ENCODE measurements around the gene ACAP2. TPM values are rescaled to one million over a fixed set of nuclear protein-coding genes. Genes with fewer than 3 reads are reported as not detected.

ACAP2 gene
- total RNA-seq, 1 experiment from 2014 or later, result 57.9 TPM

- CTCF ChIA-PET, result no interaction called here
- TF ChIP-seq TCF7L2 (IDR thresholded peaks at IDR 0.05; ENCODE audit: low read depth, low read length), result no peak
- no peak for TF ChIP-seq POLR2AphosphoS5 (IDR thresholded peaks at IDR 0.05; ENCODE audit: low read depth, low read length)
- TF ChIP-seq SIN3A (IDR thresholded peaks at IDR 0.05; ENCODE audit: borderline replicate concordance, insufficient read depth, low read depth, low read length), result no peak
- peaks cover 7% of the 10 kb centered on the region; the same call in 1 of the 2 replicates for H3K36me3 ChIP-seq (ENCODE audit: control insufficient read depth, insufficient read depth, low read length)
- BruUV-seq (replicated peaks), result no TSS peak
- intact Hi-C loops (cut with micrococcal nuclease; ENCODE audit: unreplicated experiment) (no loop called here), in situ Hi-C loops (cut with HindIII; ENCODE audit: low pct_unique_long_range_greater_than_20kb, low sequenced_read_pairs) (no loop called here)
- no peaks in the 10 kb centered on the region for H3K4me1 ChIP-seq (ENCODE audit: control insufficient read depth, insufficient read depth, low read length)
- ATAC-seq, result no peak
- H3K4me3 ChIP-seq (ENCODE audit: low read depth in 2 of 2, low read length in 2 of 2), result no peak overlapping the region
- DNase-seq (ENCODE audit: low read depth, low spot score), result no peak
- H3K9me3 ChIP-seq (ENCODE audit: control insufficient read depth, insufficient read depth, low read depth, low read length), result no peaks in the 10 kb centered on the region
- H3K27me3 ChIP-seq (ENCODE audit: control insufficient read depth, insufficient read depth, low read length), result no peaks in the 10 kb centered on the region
- H3K27ac ChIP-seq (ENCODE audit: low read length), result no peak overlapping the region
- POLR2A ChIA-PET, result no interaction called here
Observed at GRCh38 chr3:195306369-195306768, 136.5 kb downstream of the ACAP2 start.

GRCh38 chr3:195302431-195302830, 140.4 kb downstream of the ACAP2 start:
- no peak for DNase-seq (ENCODE audit: low read depth, low spot score)
- in situ Hi-C loops (cut with HindIII; ENCODE audit: low pct_unique_long_range_greater_than_20kb, low sequenced_read_pairs), result no loop called here
- ChIA-PET POLR2A (no interaction called here), CTCF (no interaction called here)
- TF ChIP-seq CTCF (IDR thresholded peaks at IDR 0.05) (no peak), SIN3A (IDR thresholded peaks at IDR 0.05; ENCODE audit: borderline replicate concordance, insufficient read depth, low read depth, low read length) (no peak), REST (IDR thresholded peaks at IDR 0.05; ENCODE audit: insufficient read depth in 1 of 2, low read depth in 2 of 2, low read length in 1 of 2) (no peak), TCF7L2 (IDR thresholded peaks at IDR 0.05; ENCODE audit: low read depth, low read length) (no peak), POLR2AphosphoS5 (IDR thresholded peaks at IDR 0.05; ENCODE audit: low read depth, low read length) (no peak)
- H3K27ac ChIP-seq (ENCODE audit: low read length), result no peak overlapping the region
- BruUV-seq (replicated peaks), result no TSS peak
- peaks cover 5% of the 10 kb centered on the region; the same call in 1 of the 2 replicates for H3K36me3 ChIP-seq (ENCODE audit: control insufficient read depth, insufficient read depth, low read length)
- intact Hi-C loops (cut with micrococcal nuclease; ENCODE audit: unreplicated experiment), result no loop called here
- no peaks in the 10 kb centered on the region for H3K9me3 ChIP-seq (ENCODE audit: control insufficient read depth, insufficient read depth, low read depth, low read length)
- no peak overlapping the region for H3K4me3 ChIP-seq (ENCODE audit: low read depth in 2 of 2, low read length in 2 of 2)
- no peaks in the 10 kb centered on the region for H3K27me3 ChIP-seq (ENCODE audit: control insufficient read depth, insufficient read depth, low read length)
- no peaks in the 10 kb centered on the region for H3K4me1 ChIP-seq (ENCODE audit: control insufficient read depth, insufficient read depth, low read length)
- ATAC-seq, result no peak

GRCh38 chr3:195297446-195297845, 145.4 kb downstream of the ACAP2 start:
- ATAC-seq (no peak), DNase-seq (ENCODE audit: low read depth, low spot score) (no peak)
- Histone ChIP-seq H3K27ac (ENCODE audit: low read length) (no peak overlapping the region), H3K36me3 (ENCODE audit: control insufficient read depth, insufficient read depth, low read length) (peaks cover 5% of the 10 kb centered on the region; the same call in 1 of the 2 replicates), H3K4me3 (ENCODE audit: low read depth in 2 of 2, low read length in 2 of 2) (no peak overlapping the region), H3K27me3 (ENCODE audit: control insufficient read depth, insufficient read depth, low read length) (no peaks in the 10 kb centered on the region), H3K4me1 (ENCODE audit: control insufficient read depth, insufficient read depth, low read length) (no peaks in the 10 kb centered on the region), H3K9me3 (ENCODE audit: control insufficient read depth, insufficient read depth, low read depth, low read length) (no peaks in the 10 kb centered on the region)
- ChIA-PET CTCF (interaction anchor here (0.6 kb wide), 1 partner anchor 26 kb away, joined by 3 read pairs; the partner anchor contains the start of gene XXYLT1), POLR2A (no interaction called here)
- BruUV-seq (replicated peaks), result no TSS peak
- TF ChIP-seq CTCF (IDR thresholded peaks at IDR 0.05) (no peak), TCF7L2 (IDR thresholded peaks at IDR 0.05; ENCODE audit: low read depth, low read length) (no peak), SIN3A (IDR thresholded peaks at IDR 0.05; ENCODE audit: borderline replicate concordance, insufficient read depth, low read depth, low read length) (no peak), POLR2AphosphoS5 (IDR thresholded peaks at IDR 0.05; ENCODE audit: low read depth, low read length) (no peak), REST (IDR thresholded peaks at IDR 0.05; ENCODE audit: insufficient read depth in 1 of 2, low read depth in 2 of 2, low read length in 1 of 2) (no peak)
- in situ Hi-C loops (cut with HindIII; ENCODE audit: low pct_unique_long_range_greater_than_20kb, low sequenced_read_pairs) (no loop called here), intact Hi-C loops (cut with micrococcal nuclease; ENCODE audit: unreplicated experiment) (no loop called here)
